ENCODE data around the gene MAPKBP1. TPM values are rescaled to one million over a fixed set of nuclear protein-coding genes. Genes with fewer than 3 reads are reported as not detected.

MAPKBP1 gene
- total RNA-seq, 1 experiment from 2014 or later = 29.3 TPM

DNA sequence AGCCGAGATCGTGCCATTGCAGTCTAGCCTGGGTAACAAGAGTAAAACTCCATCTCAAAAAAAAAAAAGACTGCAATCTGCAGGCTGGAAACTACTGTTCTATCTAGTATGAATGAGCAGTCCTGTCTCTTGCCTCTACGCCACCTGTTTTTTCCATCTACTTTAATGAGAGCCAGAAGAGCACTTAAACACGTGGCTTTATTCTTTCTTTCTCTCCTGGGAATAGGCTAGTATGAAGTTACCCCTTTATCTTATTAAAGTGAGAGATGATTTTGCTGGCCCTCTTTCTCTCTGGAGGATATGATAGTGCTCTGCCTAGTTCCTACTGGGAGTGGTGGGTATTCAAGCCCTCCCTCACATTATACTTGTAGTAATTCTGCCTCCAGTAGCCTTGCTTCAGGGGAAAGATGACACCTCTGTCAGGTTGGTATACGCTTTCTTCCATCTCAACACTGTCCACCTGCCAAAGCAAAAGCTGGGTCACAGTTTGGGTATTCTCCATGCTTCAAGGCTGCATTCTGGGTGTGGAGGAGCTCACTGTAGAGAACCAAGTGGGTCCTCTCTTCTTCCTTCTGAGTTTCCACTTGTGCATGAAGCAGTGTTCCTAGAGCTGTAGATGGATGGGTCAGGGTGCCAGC lies 17.8 kb downstream of the MAPKBP1 start:
- no peak overlapping the region for H3K27ac ChIP-seq (ENCODE audit: low read depth, low read length, poor library complexity, severe bottlenecking)
- intact Hi-C loops (cut with micrococcal nuclease; ENCODE audit: unreplicated experiment) = no loop called here
- no TSS peak for BruUV-seq (replicated peaks)
- POLR2A ChIA-PET (ENCODE audit: low non-redundant PET) = no interaction called here
- no peak overlapping the region for H3K4me3 ChIP-seq (ENCODE audit: low read depth, low read length, poor library complexity, severe bottlenecking)
- no peaks in the 10 kb centered on the region for H3K9me3 ChIP-seq (ENCODE audit: low read depth, low read length, poor library complexity, severe bottlenecking)
- H3K36me3 ChIP-seq (ENCODE audit: insufficient read depth, low read length, poor library complexity, severe bottlenecking) = no peaks in the 10 kb centered on the region
- CTCF ChIA-PET = no interaction called here
- no peak for TF ChIP-seq CTCF (conservative IDR thresholded peaks at IDR 0.05; ENCODE audit: low read depth, low read length)
- H3K4me1 ChIP-seq (ENCODE audit: insufficient read depth, low read length, poor library complexity, severe bottlenecking) = peaks cover 48% of the 10 kb centered on the region
- H3K27me3 ChIP-seq (replicated peaks; ENCODE audit: insufficient read depth, low read depth, low read length, poor library complexity) = no peaks in the 10 kb centered on the region
- peak; percentile 33 for DNase-seq (ENCODE audit: low spot score)

DNA sequence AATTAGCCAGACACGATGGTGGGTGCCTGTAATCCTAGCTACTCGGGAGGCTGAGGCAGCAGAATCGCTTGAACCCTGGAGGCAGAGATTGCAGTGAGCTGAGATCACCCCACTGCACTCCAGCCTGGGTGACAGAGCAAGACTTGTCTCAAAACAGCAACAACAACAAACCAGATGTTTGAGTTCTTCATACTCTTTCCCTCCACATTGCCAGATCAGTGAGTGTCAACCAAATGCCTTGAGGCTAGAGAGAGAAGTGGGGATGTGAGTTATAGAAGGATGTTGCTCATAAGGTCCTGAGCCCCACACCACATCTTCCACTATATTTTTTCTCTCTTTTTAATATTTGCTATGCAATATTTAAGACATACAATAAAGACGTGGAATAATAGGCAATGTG lies 19.8 kb downstream of the MAPKBP1 start:
- H3K4me3 ChIP-seq (ENCODE audit: low read depth, low read length, poor library complexity, severe bottlenecking) = no peak overlapping the region
- CTCF ChIA-PET = no interaction called here
- no peaks in the 10 kb centered on the region for H3K9me3 ChIP-seq (ENCODE audit: low read depth, low read length, poor library complexity, severe bottlenecking)
- no peaks in the 10 kb centered on the region for H3K36me3 ChIP-seq (ENCODE audit: insufficient read depth, low read length, poor library complexity, severe bottlenecking)
- intact Hi-C loops (cut with micrococcal nuclease; ENCODE audit: unreplicated experiment) = no loop called here
- peaks cover 53% of the 10 kb centered on the region for H3K4me1 ChIP-seq (ENCODE audit: insufficient read depth, low read length, poor library complexity, severe bottlenecking)
- DNase-seq (ENCODE audit: low spot score) = no peak
- TF ChIP-seq CTCF (conservative IDR thresholded peaks at IDR 0.05; ENCODE audit: low read depth, low read length) = no peak
- TF ChIP-seq EZH2 (IDR thresholded peaks at IDR 0.05; ENCODE audit: borderline replicate concordance, low read depth, low read length, poor library complexity, severe bottlenecking) = no peak
- BruUV-seq (replicated peaks) = no TSS peak
- POLR2A ChIA-PET (ENCODE audit: low non-redundant PET) = interaction anchor here (0.6 kb wide), 1 partner anchor 41 kb away, joined by 3 read pairs; no protein-coding TSS in a partner anchor
- no peaks in the 10 kb centered on the region for H3K27me3 ChIP-seq (replicated peaks; ENCODE audit: insufficient read depth, low read depth, low read length, poor library complexity)
- no peak overlapping the region for H3K27ac ChIP-seq (ENCODE audit: low read depth, low read length, poor library complexity, severe bottlenecking)

GRCh38 chr15:41795996-41796856 lies 21.9 kb downstream of the MAPKBP1 start:
- Histone ChIP-seq H3K4me3 (ENCODE audit: low read depth, low read length, poor library complexity, severe bottlenecking) (no peak overlapping the region), H3K9me3 (ENCODE audit: low read depth, low read length, poor library complexity, severe bottlenecking) (no peaks in the 10 kb centered on the region), H3K36me3 (ENCODE audit: insufficient read depth, low read length, poor library complexity, severe bottlenecking) (peaks cover 2% of the 10 kb centered on the region), H3K27me3 (replicated peaks; ENCODE audit: insufficient read depth, low read depth, low read length, poor library complexity) (no peaks in the 10 kb centered on the region), H3K27ac (ENCODE audit: low read depth, low read length, poor library complexity, severe bottlenecking) (peak overlapping the region; percentile 52), H3K4me1 (ENCODE audit: insufficient read depth, low read length, poor library complexity, severe bottlenecking) (peaks cover 38% of the 10 kb centered on the region)
- ChIA-PET POLR2A (ENCODE audit: low non-redundant PET) (interaction anchor here (0.7 kb wide), 1 partner anchor 24 kb away, joined by 3 read pairs; no protein-coding TSS in a partner anchor), CTCF (no interaction called here)
- BruUV-seq (replicated peaks) = no TSS peak
- intact Hi-C loops (cut with micrococcal nuclease; ENCODE audit: unreplicated experiment) = no loop called here
- DNase-seq (ENCODE audit: low spot score) = peak; percentile 53
- TF ChIP-seq EZH2 (IDR thresholded peaks at IDR 0.05; ENCODE audit: borderline replicate concordance, low read depth, low read length, poor library complexity, severe bottlenecking) (no peak), CTCF (conservative IDR thresholded peaks at IDR 0.05; ENCODE audit: low read depth, low read length) (no peak)

Measured in A673 (cell line).